Kidney epithelial cell (primary cell): ENCODE data around the gene INPP5B. TPM values are rescaled to one million over a fixed set of nuclear protein-coding genes. Genes with fewer than 3 reads are reported as not detected.

Source experiments
- DNase-seq: peaks from one replicate; pipeline ENCODE4 v3.0.0-alpha.2; 2010; ENCODE audit warnings: low read depth
- H3K27me3 ChIP-seq: 2 replicates; pipeline ENCODE4 v1.6.0; 2011; ENCODE audit warnings: low read length; ENCODE audit not compliant: control insufficient read depth, insufficient read depth
- H3K36me3 ChIP-seq: 2 replicates; pipeline ENCODE4 v1.5.1; 2011; ENCODE audit warnings: low read length; ENCODE audit not compliant: control insufficient read depth, insufficient read depth
- H3K4me3 ChIP-seq: 2 replicates; pipeline ENCODE4 v1.5.1; 2011; ENCODE audit warnings: low read depth, mild to moderate bottlenecking, control low read depth, low read length
- CTCF ChIP-seq: IDR thresholded peaks from 2 replicates; pipeline ENCODE4 v1.5.1; 2011; ENCODE audit warnings: mild to moderate bottlenecking, moderate library complexity, low read length, control low read depth, inconsistent platforms; ENCODE audit not compliant: insufficient read depth, poor library complexity, severe bottlenecking
- total RNA-seq: library from RNA; depleted of rRNA; stranded (reverse); fragments of >200 nt; gene quantifications from 2 replicates; pipeline ENCODE4 v1.2.3, GENCODE V29; 2015

The INPP5B gene
- total RNA-seq, 1 donor from 2014 or later = 18.9 TPM

DNA sequence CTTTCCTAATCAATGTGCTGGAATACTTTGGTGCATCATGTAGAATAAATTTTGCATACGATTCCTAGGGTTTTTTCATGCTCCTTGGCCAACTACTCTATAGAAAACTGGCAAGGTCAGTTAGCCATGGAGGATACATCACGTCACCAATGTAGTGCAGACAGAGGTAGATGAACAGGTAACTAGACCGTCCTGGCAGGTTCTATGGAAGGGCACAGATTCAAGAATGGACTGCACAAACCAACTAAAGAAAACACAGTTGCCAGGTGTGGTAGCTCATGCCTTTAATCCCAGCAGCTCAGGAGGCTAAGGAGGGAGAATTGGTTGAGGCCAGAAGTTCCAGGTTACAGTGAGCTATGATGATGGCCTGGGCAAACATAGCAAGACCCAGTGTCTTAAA, 97.4 kb downstream of the INPP5B start:
- Histone ChIP-seq H3K36me3 (peaks cover 1% of the 10 kb centered on the region), H3K27me3 (no peaks in the 10 kb centered on the region), H3K4me3 (no peak overlapping the region)
- no peak for TF ChIP-seq CTCF
- DNase-seq = no peak

DNA sequence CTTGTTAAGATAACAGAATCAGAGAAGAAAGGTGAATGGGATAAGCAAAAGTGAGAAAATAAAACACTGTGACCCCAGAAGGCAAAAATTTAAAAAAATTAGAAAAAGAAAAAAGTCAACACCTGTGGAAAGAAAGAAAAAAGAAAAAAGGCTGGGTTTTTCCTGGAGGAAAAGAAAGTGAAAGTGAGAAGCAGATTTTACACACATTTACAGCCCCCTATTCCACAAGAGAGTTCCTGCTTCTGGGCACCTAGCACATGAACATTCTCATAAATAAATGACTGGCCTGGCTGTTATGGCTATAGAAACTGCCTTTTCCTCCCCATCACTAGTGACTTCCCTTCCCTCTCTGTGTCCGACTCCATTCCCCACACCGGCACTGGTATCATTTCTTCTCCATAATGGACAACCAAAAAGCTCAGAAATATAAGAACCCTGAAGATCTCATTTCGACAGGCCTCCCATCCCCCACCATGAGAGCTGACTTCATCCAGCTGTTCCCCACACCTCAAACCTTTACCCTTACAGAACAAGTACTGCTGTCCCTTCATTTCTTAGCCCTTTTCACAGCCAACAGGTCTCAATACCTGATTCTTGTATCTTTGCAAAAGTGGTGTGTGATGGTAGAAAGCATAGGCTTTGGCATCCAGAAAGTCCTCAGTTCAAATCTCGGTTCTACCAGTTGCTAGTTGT, 100.1 kb downstream of the INPP5B start:
- no peak for DNase-seq
- Histone ChIP-seq H3K36me3 (peaks cover under 1% of the 10 kb centered on the region), H3K27me3 (no peaks in the 10 kb centered on the region), H3K4me3 (no peak overlapping the region)
- no peak for TF ChIP-seq CTCF

DNA sequence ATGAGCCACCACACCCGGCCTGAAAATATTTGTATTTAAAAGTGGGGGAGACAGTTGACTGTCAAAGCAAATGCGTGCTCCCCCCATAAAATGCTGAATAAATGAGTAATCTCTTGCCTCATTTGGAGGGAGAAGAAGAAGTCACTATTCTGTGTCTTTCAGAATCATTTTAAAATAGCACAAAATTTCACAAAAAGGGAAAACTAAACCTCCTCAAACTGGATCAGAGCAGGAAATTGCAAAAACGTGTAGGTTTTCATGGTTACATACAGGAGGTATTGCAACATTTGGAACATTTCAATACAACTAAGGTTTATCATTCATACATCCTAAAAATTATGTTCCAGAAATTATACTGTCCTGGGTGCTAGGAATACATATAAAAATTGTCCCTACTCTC, 101.1 kb downstream of the INPP5B start:
- Histone ChIP-seq H3K36me3 (no peaks in the 10 kb centered on the region), H3K27me3 (no peaks in the 10 kb centered on the region), H3K4me3 (no peak overlapping the region)
- no peak for DNase-seq
- no peak for TF ChIP-seq CTCF

- H3K4me3 ChIP-seq = no peak overlapping the region
- no peak for TF ChIP-seq CTCF
- no peaks in the 10 kb centered on the region for H3K27me3 ChIP-seq
- H3K36me3 ChIP-seq = no peaks in the 10 kb centered on the region
- no peak for DNase-seq
Measured at GRCh38 chr1:37845049-37845646, 101.7 kb downstream of the INPP5B start.

DNA sequence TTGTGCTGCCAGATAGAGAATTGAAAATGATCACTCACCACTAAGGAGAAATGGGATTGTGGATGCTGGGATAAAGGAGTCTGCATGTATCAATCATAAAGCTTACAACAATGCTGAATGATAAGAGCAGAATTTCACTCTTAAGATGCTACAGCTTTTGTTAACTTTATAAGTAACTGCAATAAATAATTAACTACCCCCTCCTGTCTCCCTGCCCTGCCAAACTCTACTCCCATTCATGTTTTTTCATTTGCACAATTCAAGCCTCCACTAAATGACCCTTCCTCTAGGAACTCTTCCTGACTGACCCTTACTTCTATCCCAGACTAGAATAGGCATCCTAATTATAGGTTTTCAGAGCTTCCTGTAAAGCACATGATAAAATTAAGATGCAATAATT, 102.3 kb downstream of the INPP5B start:
- Histone ChIP-seq H3K36me3 (peaks cover 3% of the 10 kb centered on the region), H3K27me3 (no peaks in the 10 kb centered on the region), H3K4me3 (no peak overlapping the region)
- no peak for DNase-seq
- TF ChIP-seq CTCF = no peak

- no peak for DNase-seq
- TF ChIP-seq CTCF = no peak
- Histone ChIP-seq H3K4me3 (no peak overlapping the region), H3K36me3 (peaks cover 3% of the 10 kb centered on the region), H3K27me3 (no peaks in the 10 kb centered on the region)
Measured at GRCh38 chr1:37841652-37842051, 105.2 kb downstream of the INPP5B start.
